GF-D8 (cell line): Measurements from ENCODE around the gene IP6K3.
A peak's percentile ranks its signal among the peaks of the same experiment; 100 is the strongest.

Experiments
- DNase-seq: peaks from one replicate; lab custom pipeline; 2025; lab: John Stamatoyannopoulos, UW

IP6K3 gene

GRCh38 chr6:33705268-33705885, 41.3 kb downstream of the IP6K3 start:
- no peak for DNase-seq

- no peak for DNase-seq
Measured at GRCh38 chr6:33704215-33705066, 42.3 kb downstream of the IP6K3 start.

- peak; percentile 3 for DNase-seq
Measured at GRCh38 chr6:33702345-33702977, 44.2 kb downstream of the IP6K3 start.

DNA sequence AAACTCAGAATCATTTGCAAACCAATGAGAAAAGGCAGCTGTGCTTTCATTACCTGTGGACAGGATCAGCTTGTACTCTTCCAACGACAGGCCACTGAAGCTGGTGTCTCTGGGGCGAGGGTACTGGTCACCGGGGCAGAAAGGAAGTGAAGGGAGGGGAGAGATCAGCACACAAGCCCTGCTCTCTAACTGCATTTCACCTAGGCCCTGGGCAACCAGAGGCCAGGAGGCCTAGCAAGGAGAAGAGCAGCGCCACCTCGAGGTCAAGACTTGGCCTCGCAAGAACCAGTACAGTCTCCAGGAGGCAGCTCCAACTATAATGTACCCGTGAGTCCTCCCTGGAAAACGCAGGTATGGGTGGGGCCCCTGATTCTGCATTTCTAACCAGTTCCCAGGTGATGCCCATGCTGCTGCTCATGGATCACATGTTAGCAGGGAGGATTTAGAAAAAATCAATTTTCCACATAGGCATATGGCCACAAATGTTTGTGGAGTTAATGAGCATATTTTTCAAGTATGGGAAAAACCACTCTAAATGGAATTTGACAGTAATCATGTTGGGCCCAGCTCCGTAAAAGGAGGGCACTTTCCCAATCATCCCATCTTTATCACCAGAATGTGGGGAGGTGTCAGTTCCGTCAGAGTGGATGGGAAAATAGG, 46.2 kb downstream of the IP6K3 start:
- DNase-seq, result peak; percentile 28

DNA sequence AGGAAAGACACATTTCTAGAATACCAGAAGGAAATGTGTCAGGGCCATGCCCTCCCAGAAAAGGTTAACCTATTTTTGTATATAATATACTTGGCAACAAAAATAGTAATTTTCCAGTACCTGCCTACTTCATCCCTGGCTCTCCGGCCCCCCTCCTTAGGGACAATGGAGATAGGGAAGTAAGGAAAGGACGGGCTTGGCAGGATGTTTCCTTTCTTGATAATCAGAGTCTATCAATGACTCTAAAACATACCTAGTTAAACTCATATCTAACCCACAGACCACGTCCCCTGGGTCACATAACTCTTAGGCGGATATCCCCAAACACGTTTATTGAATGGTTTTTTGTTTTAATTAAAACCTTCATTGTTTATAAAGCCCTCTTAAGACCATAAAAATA, 47.0 kb downstream of the IP6K3 start:
- DNase-seq, result no peak

DNA sequence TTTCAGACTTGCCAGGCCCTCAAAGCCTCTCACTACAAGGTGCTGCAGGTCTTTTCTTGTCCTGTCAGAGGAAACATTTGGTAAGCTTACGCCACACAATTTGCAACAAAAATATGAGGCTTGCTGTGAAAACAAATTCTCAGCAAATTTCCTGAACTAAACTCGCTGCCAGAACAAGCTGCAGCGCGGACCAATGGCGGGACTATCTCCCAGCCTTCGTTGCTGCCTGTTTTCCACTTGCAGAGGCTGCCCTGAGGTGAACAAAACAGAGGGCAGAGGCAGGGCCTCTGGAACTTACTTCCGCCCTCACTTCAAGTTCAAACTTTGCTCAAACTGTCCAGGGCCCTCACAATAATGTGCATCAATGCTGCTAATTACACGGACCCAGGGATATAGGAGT, 47.6 kb downstream of the IP6K3 start:
- DNase-seq, result no peak

- DNase-seq, result no peak
Measured at GRCh38 chr6:33698494-33698893, 48.2 kb downstream of the IP6K3 start.

- DNase-seq, result no peak
Measured at GRCh38 chr6:33697845-33698244, 48.9 kb downstream of the IP6K3 start.

- DNase-seq, result no peak
Measured at GRCh38 chr6:33696548-33697518, 49.9 kb downstream of the IP6K3 start.

DNA sequence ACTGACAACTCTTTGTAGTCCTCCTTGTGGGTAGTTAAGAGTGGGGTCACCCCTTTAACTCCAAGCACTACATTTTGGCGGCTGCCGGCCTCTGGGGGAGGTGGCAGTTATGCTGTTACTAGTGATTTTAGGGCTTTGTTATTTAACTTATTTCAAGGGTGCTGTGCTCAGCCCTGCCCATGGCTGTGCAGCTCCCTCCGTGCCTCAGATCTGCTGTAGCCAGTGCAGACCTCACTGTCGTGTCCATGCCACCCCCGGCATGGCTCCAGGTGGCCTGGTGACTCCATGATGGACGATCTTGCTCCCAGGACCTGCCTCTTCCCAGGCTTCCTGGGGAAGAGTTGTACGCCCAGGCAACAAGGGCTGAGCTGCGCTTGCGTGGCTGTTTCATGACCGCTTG, 50.6 kb downstream of the IP6K3 start:
- no peak for DNase-seq

GRCh38 chr6:33695451-33695887, 51.2 kb downstream of the IP6K3 start:
- no peak for DNase-seq

DNA sequence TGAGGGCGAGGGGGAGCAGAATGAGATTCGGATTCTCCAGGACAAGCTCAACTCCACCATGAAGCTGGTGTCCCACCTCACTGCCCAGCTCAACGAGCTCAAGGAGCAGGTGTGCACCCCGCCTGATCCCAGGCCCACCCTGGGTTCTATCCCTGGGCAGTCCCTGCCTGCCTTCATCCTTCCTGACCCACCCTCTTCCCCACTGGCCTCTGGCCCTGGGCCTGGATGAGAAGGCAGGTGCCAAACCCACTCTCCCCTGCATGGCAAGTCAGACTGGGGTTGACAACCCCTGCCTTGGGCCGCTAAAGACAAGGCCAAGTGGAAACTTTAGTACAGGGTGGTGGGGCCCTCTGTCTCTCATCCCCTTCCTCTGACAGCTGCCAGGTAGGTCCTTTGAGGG, 51.7 kb downstream of the IP6K3 start:
- DNase-seq, result no peak

DNA sequence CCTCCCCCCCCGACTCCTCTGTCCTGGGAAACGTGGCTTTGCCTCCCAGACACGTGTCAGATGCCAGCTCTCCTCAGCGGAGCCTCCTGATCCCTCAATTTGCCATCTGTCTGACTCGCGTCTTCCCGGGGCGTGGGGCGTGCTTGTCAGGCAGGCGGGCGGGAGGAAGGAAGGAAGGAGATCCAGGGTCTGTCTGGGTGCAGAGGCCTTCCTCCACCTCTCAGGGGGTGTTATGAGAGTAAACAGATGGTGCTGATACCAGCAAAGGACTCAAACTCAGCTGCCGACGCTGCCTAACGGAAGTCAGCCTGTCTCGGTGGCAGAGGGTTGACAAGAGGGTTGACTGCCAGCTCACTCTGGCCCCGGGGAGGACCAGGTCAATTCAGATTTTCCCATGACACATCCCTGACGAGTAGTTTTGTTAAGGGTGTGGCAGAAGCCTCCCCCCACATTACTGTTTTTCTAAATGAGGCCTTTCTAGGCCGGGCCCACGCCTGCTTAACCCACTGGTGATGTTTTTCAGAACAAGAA, 52.2 kb downstream of the IP6K3 start:
- DNase-seq, result no peak

DNA sequence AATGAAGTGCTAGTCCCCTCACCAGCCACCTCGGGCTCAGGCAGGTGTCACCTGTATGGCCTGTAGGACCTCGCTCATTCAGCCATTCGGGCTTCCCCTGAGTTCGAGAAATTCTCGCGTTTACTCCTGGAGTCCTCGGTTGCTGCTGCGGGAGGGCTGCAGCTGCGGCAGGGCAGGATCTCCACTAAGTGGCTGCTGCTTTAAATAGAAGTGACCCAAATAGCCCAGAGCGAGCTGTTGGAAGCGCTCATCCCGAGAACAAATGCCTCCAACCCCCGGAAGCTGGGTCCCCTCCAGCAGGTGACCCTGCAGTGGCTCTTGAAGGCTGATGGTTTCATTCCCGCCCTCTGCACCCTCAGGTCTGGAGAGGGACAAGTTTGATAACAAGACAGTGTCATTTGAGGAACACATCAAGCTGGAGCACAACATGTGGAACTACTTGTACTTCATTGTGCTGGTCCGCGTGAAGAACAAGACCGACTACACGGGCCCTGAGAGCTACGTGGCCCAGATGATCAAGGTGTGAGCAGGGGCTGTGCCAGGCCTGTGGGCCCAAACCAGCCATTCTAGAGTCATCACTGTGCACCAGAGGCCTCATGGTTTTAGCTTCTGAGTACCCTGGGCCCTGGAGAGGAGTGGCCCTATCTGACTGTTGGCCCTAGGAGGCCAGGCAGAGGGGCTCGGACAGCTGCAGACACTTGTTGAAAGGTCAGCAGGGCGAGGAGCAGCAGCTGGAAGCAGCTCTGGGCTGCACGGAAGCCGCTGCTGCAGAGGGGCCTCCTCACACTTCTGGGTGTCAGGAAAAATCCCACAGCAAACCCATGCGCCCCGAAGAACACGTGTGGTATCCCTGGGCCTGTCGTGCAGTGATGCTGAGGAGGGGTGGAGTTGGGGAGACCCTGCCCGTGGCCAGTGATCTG, 53.3 kb downstream of the IP6K3 start:
- DNase-seq, result no peak

DNA sequence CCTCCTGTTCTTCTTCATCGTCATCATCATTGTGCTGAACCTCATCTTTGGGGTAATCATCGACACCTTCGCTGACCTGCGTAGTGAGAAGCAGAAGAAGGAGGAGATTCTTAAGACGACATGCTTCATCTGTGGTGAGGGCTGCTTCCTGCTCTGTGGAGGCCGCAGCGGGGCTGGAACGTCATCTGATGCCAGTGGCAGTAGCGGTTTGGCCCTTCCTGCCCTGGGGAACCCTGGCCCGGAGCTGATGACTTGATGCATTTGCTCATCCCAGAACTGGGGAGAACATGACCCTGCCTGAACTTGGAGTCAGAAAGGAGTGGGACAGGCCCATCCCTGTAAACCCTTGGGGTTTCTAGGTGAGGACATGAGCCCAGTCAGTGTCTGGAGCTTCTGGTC, 53.9 kb downstream of the IP6K3 start:
- DNase-seq, result peak; percentile 35

DNA sequence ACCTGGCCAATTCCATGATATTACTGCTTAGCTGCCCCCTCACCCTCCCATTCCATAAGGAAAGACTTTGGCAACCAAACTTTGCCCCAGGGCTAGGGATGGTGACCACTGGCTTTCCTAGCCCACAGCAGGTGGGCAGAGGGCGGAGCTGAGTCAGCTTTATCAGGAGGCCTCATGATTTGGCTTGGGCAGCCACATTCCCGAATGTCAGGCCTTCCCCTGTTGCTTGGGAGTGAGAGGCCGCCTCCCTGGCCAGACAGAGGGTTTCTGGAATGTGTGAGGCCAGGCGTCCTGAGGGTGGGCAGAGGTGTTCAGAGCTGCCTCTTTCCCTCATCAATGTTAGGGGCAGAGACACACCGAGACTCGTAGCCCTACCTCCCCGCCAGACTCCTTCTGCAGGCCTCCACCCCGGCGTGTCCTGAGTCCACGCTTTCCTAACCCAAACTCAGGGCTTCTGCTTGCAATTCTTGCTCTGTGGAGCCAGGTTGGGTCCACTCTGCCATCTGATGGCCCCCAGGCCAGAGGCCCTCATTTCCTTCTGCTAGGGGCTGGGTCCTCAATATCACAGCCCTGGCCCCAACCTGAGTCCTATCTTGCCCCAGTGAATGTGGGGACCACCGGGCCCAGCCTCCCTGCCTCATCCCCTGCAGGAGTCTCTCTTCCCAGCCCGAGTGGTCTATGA, 54.5 kb downstream of the IP6K3 start:
- no peak for DNase-seq

DNA sequence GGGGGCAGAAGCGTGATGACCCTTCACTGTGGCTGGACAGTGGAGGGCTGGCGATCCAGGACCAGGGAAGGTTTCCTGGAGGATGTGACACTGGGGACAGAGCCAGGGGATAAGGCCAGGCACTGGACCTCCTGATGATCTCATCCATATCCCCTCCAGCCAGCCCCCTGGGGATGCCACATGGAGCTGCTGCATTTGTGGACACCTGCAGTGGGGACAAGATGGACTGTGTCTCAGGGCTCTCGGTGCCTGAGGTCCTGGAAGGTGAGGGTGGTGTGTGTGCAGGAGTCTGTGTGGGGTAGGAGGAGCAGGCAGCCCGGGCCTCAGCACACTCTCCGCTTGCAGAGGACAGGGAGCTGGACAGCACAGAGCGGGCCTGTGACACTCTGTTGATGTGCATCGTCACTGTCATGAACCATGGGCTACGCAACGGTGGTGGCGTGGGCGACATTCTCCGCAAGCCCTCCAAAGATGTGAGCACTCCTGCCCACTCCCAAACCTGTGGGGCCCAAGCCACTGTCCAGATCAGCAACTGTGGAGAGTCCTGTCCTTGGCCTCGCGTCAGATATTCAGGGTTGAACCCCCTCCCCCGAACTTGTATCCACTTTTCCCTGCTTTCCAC, 55.1 kb downstream of the IP6K3 start:
- no peak for DNase-seq

- DNase-seq, result no peak
Measured at GRCh38 chr6:33690766-33691165, 55.9 kb downstream of the IP6K3 start.

- DNase-seq, result no peak
Measured at GRCh38 chr6:33689879-33690278, 56.8 kb downstream of the IP6K3 start.
